ENCODE measurements around the gene KRT2. TPM values are rescaled to one million over a fixed set of nuclear protein-coding genes. Genes with fewer than 3 reads are reported as not detected.

KRT2 gene
- total and polyA plus RNA-seq, 9 of the 15 experiments (the other 6 are each of a cell fraction or from before 2014, with no cell fraction given): 0.03 to 0.69 (median 0.07) TPM; not detected in 2

- TF ChIP-seq BCLAF1 (IDR thresholded peaks at IDR 0.05; ENCODE audit: borderline replicate concordance in 1 of 2, control insufficient read depth in 1 of 2, low read depth in 2 of 2, low read length in 1 of 2): no peak
- no peak for TF ChIP-seq TRIM25 (IDR thresholded peaks at IDR 0.05; ENCODE audit: borderline replicate concordance)
- no peak for TF ChIP-seq TRIM24 (IDR thresholded peaks at IDR 0.05)
- TF ChIP-seq SRSF9 (IDR thresholded peaks at IDR 0.05; ENCODE audit: borderline replicate concordance, low read depth, low read length): no peak
- TF ChIP-seq FOXA1 (IDR thresholded peaks at IDR 0.05; ENCODE audit: borderline replicate concordance): no peak
- no peak for TF ChIP-seq NONO (IDR thresholded peaks at IDR 0.05; ENCODE audit: low read depth in 2 of 2, low read length in 1 of 2)
- no peak for TF ChIP-seq ZNF398 (CRISPR knock-in tag; IDR thresholded peaks at IDR 0.05)
- TF ChIP-seq FOXP1 (CRISPR knock-in tag; IDR thresholded peaks at IDR 0.05): no peak
Measured at GRCh38 chr12:52699960-52700359, 47.9 kb upstream of the KRT2 start (continued).

Measured in K562 (cell line).